ENCODE data around the gene ABHD1. TPM values are rescaled to one million over a fixed set of nuclear protein-coding genes. Genes with fewer than 3 reads are reported as not detected.

Gene ABHD1
- total RNA-seq, 2 experiments from 2014 or later = 0.77 to 1.4 TPM

DNA sequence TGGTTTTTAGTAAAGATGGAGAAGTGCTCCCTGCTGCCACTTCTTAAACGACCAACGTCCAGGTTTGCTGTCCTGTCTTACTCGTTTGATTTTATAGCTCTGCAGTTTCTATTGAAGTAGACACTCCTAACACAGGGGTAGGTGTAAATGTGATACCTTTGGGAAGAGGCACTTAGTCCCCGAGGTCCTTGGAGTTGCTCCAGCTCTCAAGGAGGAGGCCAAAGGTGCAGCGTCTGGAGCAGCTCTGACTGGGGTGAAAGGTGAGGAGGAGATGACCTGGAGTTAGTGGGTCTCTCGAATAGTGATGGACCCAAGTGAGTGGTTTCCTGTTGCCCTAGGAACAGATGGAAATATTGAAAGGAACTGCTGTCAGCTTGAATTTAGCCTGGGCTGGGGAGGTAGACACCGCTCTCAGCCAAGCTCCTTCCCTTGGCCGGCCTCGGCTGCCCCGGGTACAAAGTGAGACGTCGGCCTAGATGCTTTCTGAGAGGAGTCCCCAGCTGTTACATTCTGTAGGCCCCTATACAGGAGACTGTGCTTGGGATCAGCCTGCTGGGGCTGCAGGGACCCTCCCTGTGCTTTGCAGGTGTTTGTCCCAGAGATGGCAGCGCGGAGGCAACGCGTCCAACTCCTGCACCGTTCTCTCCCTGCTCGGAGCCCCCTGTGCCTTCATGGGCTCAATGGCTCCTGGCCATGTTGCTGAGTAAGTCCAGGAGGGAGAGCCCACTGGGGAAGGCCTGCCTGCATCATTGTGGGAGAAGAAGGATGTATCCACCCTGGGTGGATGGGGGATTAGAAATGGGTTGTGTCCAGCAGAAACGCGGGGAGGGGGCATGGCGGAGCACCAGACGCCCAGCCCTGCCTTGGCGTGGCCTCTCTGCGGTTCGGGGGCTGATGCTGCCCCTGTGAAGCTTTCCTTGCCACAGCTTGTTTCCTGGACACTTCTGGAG, 31.6 kb upstream of the ABHD1 start:
- DNase-seq = no peak
- ATAC-seq (ENCODE audit: low read depth) = no peak

DNA sequence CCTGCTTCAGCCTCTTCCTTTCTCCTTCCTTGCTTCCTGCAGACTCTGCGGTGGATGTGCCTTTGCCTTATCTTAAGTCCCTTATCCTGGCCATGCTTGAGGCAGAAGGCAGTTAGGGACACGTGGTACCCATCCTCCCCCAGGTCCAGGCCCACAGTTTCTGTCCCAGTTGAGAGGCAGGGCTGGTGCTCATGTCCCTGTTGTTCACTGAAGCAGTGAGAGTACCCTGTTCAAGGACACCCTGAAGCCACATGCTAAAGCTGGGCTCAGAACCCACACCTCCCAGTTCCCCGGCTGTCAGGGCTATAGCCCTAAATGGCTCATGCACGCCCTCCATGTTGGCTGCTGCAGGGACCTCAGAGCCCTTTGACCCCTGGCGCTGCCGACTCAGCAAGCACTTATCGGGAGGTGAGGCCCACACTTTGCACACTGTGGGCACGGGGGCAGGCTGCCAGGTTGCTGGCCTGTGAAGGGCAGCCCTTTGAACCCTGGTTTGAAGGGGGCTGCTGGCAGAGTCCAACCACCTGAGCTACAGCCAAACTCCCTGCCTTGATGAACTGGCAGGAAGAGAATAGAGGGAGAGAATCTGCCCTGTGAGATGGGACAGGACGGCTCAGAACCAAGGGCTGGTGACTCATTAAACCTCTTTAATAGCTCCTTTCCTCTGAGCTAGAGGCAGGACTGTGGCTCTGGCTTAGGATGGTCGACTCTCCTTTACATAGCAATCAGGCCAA, 30.8 kb upstream of the ABHD1 start:
- no peaks in the 10 kb centered on the region for H3K36me3 Mint-ChIP-seq
- ATAC-seq (ENCODE audit: low read depth) (no peak), DNase-seq (no peak)
- no peaks in the 10 kb centered on the region for H3K27me3 Mint-ChIP-seq
- peaks cover 8% of the 10 kb centered on the region for H3K4me1 Mint-ChIP-seq
- H3K27ac Mint-ChIP-seq = no peak overlapping the region
- POLR2A ChIA-PET = no interaction called here
- H3K9me3 Mint-ChIP-seq = no peaks in the 10 kb centered on the region
- no peak overlapping the region for H3K4me3 Mint-ChIP-seq

More for the DNA sequence above, 31.6 kb upstream of the ABHD1 start:
- Mint-ChIP-seq H3K27me3 (no peaks in the 10 kb centered on the region), H3K9me3 (no peaks in the 10 kb centered on the region), H3K4me1 (peaks cover 13% of the 10 kb centered on the region), H3K4me3 (no peak overlapping the region), H3K36me3 (no peaks in the 10 kb centered on the region), H3K27ac (no peak overlapping the region)
- POLR2A ChIA-PET = interaction anchor here (0.5 to 0.7 kb wide), 3 partner anchors 21 to 120 kb away, joined by 3 read pairs; partner anchors contain the start of genes ATRAID, OST4 and SLC5A6

DNA sequence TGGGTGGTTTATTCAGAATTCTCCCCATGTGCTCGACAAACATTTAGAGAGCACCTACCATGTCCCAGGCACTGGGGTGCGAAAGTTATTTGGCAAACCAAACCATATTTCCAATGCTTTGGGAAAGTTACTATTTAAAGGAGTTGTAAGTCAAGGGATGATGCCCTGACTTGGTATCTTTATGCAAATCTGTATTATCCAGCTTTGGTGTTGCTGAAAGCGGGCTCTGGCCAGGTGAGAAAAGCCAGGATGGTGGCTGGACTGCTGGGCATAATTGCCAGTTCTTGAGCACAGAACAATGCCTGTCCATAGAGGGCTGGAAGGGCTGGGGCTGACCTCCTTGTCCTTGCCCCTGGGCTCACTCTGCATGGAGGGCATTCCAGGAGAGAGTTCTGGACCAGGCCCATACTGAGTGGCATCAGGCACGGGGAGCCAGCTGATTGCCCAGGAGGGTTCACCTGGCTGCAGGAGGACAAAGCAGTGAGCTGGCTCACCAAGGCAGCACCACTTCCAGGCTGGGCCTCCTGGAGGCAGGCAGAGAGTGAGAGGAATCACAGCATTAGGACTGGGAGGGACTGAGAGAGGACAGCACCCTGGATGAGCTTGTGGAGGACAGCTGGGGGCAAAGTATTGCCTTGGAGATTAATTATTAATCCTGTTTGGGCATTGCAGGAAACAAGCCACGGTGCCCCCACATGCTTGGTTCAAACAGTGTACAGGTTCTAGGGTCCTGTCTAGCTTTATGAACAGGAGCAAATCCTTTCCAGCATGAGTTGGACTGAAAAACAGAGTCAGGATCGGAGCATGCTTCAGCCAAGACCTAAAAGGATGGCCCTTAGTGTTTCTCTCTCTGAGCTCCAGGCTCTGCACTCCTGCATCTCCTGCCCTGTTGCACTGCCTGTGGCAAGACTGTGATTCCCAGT, 29.9 kb upstream of the ABHD1 start:
- Mint-ChIP-seq H3K27me3 (no peaks in the 10 kb centered on the region), H3K9me3 (no peaks in the 10 kb centered on the region), H3K4me3 (no peak overlapping the region), H3K36me3 (no peaks in the 10 kb centered on the region), H3K27ac (no peak overlapping the region), H3K4me1 (peaks cover 8% of the 10 kb centered on the region)
- no peak for ATAC-seq (ENCODE audit: low read depth)
- no peak for DNase-seq
- POLR2A ChIA-PET = no interaction called here

DNA sequence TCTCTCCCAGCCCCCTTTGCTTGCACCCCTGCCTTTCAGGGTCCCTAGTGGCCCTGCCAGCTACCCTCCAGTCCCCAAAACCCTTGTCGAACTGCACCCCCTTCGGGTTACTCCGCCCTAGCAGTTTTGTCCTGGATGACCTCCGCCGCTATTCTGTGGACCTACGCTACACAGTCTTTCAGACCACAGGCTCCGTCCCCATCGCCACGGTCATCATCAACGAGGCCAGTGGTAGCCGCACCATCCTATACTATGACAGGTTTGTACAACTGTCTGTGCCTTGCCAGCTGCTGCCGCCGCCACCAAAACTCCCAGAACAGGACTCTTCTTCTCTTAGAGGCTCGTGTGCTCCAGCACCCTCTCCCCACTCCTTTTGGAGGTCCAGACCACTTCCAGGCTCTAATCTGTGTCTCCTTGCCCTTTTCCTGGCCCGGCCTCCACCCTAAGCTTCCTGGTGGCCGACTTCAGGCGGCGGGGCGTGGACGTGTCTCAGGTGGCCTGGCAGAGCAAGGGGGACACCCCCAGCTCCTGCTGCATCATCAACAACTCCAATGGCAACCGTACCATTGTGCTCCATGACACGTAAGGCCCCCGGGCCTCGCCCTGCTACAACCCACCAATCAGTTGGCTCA, 29.1 kb upstream of the ABHD1 start:
- Mint-ChIP-seq H3K36me3 (no peaks in the 10 kb centered on the region), H3K27ac (no peak overlapping the region), H3K9me3 (no peaks in the 10 kb centered on the region), H3K27me3 (no peaks in the 10 kb centered on the region), H3K4me3 (no peak overlapping the region), H3K4me1 (peaks cover 8% of the 10 kb centered on the region)
- ATAC-seq (ENCODE audit: low read depth) (no peak), DNase-seq (no peak)
- POLR2A ChIA-PET = no interaction called here

GRCh38 chr2:27095427-27095744, 28.2 kb upstream of the ABHD1 start:
- Mint-ChIP-seq H3K4me1 (peaks cover 5% of the 10 kb centered on the region), H3K27ac (no peak overlapping the region), H3K27me3 (no peaks in the 10 kb centered on the region), H3K4me3 (no peak overlapping the region), H3K36me3 (no peaks in the 10 kb centered on the region), H3K9me3 (no peaks in the 10 kb centered on the region)
- ATAC-seq (ENCODE audit: low read depth) (no peak), DNase-seq (no peak)
- POLR2A ChIA-PET = no interaction called here

DNA sequence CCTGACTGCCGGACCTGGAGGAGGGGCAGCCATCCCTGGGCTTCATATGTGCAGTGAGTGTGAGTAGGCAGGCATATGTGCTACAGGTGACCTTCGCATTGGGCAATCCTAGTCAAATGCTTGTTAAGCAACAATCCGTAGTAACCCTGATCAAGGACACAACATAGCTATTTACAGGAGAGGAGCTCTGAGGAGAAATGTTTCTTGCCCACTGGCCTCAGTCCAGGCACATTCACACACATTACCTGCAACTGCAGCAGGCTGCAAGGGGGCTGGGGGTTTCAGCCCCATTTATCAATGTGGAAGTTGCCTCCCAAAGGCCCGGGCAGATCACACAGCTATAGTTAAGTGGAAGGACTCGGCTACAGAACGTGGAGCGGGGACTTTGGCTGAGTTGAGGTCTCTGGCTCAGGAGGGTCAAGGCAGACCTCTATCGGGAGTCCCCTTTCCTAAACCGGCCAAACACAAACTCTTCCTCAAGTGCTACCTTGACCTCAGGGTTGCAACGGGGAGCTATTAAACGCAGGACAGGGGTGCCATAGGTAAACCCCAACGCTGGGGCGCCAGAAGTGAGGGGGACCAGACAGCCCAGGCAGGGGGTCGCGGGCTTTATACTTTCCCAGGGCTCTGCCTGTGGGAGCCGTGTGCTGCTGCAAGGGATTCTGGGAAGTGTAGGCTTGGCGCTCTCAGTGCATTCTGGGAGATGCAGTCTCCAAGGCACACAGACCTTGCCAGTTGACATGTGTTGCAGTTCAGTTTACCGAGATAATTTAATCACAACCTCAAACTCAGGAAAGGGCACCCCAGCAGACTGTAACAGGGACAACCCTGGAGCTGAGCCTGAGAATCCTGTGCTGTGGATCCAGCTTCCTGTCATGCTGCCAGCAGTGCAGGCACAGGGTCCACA, 27.6 kb upstream of the ABHD1 start:
- Mint-ChIP-seq H3K4me1 (peaks cover 5% of the 10 kb centered on the region), H3K27ac (peak overlapping the region; percentile 57), H3K36me3 (no peaks in the 10 kb centered on the region), H3K4me3 (peak overlapping the region; percentile 46), H3K27me3 (no peaks in the 10 kb centered on the region), H3K9me3 (no peaks in the 10 kb centered on the region)
- peak; percentile 48 for DNase-seq
- ATAC-seq (ENCODE audit: low read depth) = peak; percentile 76
- POLR2A ChIA-PET = interaction anchor here (0.8 to 1.1 kb wide), 3 partner anchors 9 to 227 kb away, joined by 3 to 4 read pairs (median 3); partner anchors contain the start of genes KHK and MPV17

DNA sequence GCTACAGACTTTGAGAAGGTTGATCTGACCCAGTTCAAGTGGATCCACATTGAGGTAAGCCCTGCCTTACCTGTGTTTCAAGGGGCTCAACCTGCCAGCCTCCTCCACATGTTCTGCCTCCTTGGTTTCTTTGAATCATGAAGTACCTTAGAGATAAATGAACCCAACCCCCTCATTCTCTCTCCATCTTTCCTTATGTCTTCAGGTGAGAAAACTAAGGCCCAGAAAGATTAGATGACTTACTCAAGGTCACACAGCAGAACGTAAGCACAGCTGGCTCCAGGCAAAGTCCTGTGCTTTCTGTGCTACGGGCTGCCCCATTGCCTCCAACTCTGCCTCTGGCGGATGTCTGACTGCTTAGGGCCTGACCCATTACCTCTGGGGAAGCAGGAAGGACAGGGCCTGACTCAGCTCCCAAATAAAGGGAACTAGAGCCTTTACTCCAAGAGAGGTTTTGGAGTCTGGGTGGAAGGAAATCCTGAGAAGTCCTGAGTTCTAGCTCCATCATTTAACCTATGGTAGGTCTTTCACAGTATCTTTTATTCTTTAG, 26.8 kb upstream of the ABHD1 start:
- no peaks in the 10 kb centered on the region for H3K36me3 Mint-ChIP-seq

GRCh38 chr2:27097341-27097740, 26.3 kb upstream of the ABHD1 start:
- H3K36me3 Mint-ChIP-seq = no peaks in the 10 kb centered on the region
- DNase-seq = no peak
- no peaks in the 10 kb centered on the region for H3K27me3 Mint-ChIP-seq
- no peaks in the 10 kb centered on the region for H3K9me3 Mint-ChIP-seq
- peaks cover 5% of the 10 kb centered on the region for H3K4me1 Mint-ChIP-seq
- no peak for ATAC-seq (ENCODE audit: low read depth)
- no peak overlapping the region for H3K27ac Mint-ChIP-seq
- H3K4me3 Mint-ChIP-seq = no peak overlapping the region
- POLR2A ChIA-PET = no interaction called here

More for the DNA sequence above, 26.8 kb upstream of the ABHD1 start:
- no peaks in the 10 kb centered on the region for H3K9me3 Mint-ChIP-seq
- ATAC-seq (ENCODE audit: low read depth) = no peak
- DNase-seq = no peak
- peak overlapping the region; percentile 18 for H3K27ac Mint-ChIP-seq
- no peak overlapping the region for H3K4me3 Mint-ChIP-seq
- H3K27me3 Mint-ChIP-seq = no peaks in the 10 kb centered on the region
- H3K4me1 Mint-ChIP-seq = peaks cover 5% of the 10 kb centered on the region
- POLR2A ChIA-PET = interaction anchor here (0.9 to 1.1 kb wide), 2 partner anchors 9 to 226 kb away, joined by 3 to 4 read pairs; partner anchors contain the start of genes KHK and MPV17

DNA sequence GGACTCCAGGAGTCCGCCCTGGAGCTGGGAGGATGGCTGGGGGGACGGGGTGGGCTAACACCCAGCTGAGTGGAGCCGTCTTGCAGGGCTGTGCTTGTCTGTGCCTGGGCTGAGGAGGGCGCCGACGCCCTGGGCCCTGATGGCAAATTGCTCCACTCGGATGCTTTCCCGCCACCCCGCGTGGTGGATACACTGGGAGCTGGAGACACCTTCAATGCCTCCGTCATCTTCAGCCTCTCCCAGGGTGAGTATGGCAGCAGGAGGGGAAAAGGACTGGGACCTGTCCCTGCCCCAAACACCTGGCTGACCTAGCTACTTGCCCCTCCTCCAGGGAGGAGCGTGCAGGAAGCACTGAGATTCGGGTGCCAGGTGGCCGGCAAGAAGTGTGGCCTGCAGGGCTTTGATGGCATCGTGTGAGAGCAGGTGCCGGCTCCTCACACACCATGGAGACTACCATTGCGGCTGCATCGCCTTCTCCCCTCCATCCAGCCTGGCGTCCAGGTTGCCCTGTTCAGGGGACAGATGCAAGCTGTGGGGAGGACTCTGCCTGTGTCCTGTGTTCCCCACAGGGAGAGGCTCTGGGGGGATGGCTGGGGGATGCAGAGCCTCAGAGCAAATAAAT, 24.2 kb upstream of the ABHD1 start:
- ATAC-seq (ENCODE audit: low read depth) (no peak), DNase-seq (no peak)
- Mint-ChIP-seq H3K27me3 (no peaks in the 10 kb centered on the region), H3K4me3 (no peak overlapping the region), H3K9me3 (no peaks in the 10 kb centered on the region), H3K27ac (no peak overlapping the region), H3K4me1 (peaks cover 5% of the 10 kb centered on the region), H3K36me3 (no peaks in the 10 kb centered on the region)
- POLR2A ChIA-PET = no interaction called here

- Mint-ChIP-seq H3K27me3 (no peaks in the 10 kb centered on the region), H3K4me1 (peaks cover 5% of the 10 kb centered on the region), H3K4me3 (no peak overlapping the region), H3K9me3 (no peaks in the 10 kb centered on the region), H3K27ac (no peak overlapping the region), H3K36me3 (no peaks in the 10 kb centered on the region)
- DNase-seq = no peak
- POLR2A ChIA-PET = no interaction called here
- ATAC-seq (ENCODE audit: low read depth) = no peak
Observed at GRCh38 chr2:27100036-27100435, 23.6 kb upstream of the ABHD1 start.

DNA sequence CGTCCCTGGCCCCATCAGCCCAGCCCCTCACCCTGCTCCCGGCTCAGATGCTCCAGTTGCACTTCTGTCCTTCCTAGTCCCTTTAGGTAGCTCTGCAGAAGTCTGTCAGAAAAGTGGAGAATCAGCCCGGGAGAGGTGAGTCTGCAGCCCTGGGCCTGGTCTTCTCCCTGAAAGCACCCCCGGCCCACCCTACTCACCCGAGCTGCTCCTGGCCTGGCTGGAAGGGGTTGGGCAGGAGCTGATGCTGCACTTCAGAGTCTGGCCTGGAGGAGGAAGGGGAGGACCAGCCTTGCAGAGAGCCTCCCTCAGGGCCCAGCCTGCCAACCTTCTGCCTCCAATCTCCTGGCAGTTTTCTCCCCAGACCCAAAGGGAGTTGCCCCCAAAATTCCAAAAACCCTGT, 21.3 kb upstream of the ABHD1 start:
- POLR2A ChIA-PET = no interaction called here
- ATAC-seq (ENCODE audit: low read depth) = no peak
- peaks cover 4% of the 10 kb centered on the region for H3K27me3 Mint-ChIP-seq
- no peaks in the 10 kb centered on the region for H3K4me1 Mint-ChIP-seq
- no peaks in the 10 kb centered on the region for H3K36me3 Mint-ChIP-seq
- no peak overlapping the region for H3K27ac Mint-ChIP-seq
- H3K9me3 Mint-ChIP-seq = no peaks in the 10 kb centered on the region
- no peak for DNase-seq
- H3K4me3 Mint-ChIP-seq = no peak overlapping the region
